ENCODE data around the gene ATP8B4. TPM values are rescaled to one million over a fixed set of nuclear protein-coding genes. Genes with fewer than 3 reads are reported as not detected.
"Not testable (repeated sequence)": the region's sequence is repeated elsewhere in the genome, so short reads cannot be mapped to it uniquely, and the experiment has no call there.

Gene ATP8B4
- total RNA-seq, 1 donor from 2014 or later, result 9.0 TPM

DNA sequence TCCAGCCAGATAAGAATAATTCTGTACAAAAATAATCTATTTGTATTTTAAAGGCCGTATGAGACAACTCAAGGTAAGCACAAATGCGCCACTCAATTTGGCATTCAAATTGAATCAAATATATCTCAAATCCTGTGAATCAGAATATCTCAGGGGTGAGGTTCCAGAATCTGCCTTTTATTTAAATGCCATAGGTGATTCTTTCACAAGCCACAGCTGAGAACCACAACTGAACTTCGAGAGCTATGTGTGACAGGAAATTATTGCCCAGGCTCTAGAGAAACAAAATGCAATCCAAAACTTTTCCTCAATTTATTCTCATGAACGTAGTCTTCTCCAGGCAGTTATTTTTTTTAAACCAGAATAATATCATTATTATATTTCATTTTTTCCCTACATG, 11.9 kb downstream of the ATP8B4 start:
- Histone ChIP-seq H3K9me3 (no peaks in the 10 kb centered on the region), H3K27me3 (ENCODE audit: low read depth) (no peaks in the 10 kb centered on the region), H3K4me1 (peaks cover 17% of the 10 kb centered on the region), H3K27ac (peak overlapping the region; percentile 56), H3K36me3 (no peaks in the 10 kb centered on the region), H3K4me3 (no peak overlapping the region)
- DNase-seq (no peak), ATAC-seq (no peak)
- intact Hi-C loops (cut with DNase I), result no loop called here
- TF ChIP-seq, protein P1, sequence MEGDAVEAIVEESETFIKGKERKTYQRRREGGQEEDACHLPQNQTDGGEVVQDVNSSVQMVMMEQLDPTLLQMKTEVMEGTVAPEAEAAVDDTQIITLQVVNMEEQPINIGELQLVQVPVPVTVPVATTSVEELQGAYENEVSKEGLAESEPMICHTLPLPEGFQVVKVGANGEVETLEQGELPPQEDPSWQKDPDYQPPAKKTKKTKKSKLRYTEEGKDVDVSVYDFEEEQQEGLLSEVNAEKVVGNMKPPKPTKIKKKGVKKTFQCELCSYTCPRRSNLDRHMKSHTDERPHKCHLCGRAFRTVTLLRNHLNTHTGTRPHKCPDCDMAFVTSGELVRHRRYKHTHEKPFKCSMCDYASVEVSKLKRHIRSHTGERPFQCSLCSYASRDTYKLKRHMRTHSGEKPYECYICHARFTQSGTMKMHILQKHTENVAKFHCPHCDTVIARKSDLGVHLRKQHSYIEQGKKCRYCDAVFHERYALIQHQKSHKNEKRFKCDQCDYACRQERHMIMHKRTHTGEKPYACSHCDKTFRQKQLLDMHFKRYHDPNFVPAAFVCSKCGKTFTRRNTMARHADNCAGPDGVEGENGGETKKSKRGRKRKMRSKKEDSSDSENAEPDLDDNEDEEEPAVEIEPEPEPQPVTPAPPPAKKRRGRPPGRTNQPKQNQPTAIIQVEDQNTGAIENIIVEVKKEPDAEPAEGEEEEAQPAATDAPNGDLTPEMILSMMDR (IDR thresholded peaks at IDR 0.05), result no peak

DNA sequence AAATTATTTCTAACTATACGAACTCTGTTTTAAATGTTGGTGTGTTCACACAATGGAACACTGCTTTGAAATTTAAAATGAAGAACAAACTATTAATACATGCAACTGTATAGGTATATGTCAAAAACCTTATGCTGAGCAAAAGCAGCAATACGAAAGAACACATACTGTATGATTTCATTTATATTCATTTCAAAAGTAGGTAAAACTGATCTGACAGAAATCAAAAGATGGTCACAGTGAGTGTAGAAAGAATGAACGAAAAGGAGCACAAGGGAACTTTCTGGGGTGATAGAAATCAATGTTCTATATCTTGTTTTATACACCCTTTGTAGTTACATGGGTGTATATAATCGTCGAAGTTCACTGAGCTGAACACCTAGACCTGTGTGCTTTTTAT, 12.6 kb downstream of the ATP8B4 start:
- intact Hi-C loops (cut with DNase I), result no loop called here
- no peaks in the 10 kb centered on the region for H3K27me3 ChIP-seq (ENCODE audit: low read depth)
- H3K9me3 ChIP-seq, result no peaks in the 10 kb centered on the region
- no peak overlapping the region for H3K4me3 ChIP-seq
- TF ChIP-seq, protein P1 (IDR thresholded peaks at IDR 0.05), result no peak
- no peaks in the 10 kb centered on the region for H3K36me3 ChIP-seq
- peaks cover 15% of the 10 kb centered on the region for H3K4me1 ChIP-seq
- no peak for DNase-seq
- ATAC-seq, result no peak
- peak overlapping the region; percentile 56 for H3K27ac ChIP-seq

DNA sequence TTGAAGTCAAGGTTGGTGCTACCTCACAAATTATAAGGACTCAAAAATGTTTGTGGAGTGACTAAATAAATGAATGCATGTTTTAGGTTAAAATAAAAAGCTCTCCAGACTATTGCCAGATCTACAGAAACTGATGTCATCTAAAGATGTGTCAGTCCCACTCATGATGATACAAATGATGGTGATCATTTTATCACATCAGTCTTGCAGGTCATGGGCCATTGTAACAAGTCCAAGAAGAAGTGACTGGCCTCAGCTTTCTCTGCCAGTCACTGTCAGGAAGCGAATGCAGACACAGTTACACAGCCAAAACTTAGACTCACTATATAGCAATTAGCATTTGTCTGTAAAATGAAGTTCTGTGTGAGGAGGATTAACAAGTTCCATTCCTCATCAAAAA, 18.5 kb downstream of the ATP8B4 start:
- ATAC-seq (no peak), DNase-seq (no peak)
- peaks cover 5% of the 10 kb centered on the region for H3K4me1 ChIP-seq
- H3K4me3 ChIP-seq, result no peak overlapping the region
- intact Hi-C loops (cut with DNase I), result no loop called here
- no peaks in the 10 kb centered on the region for H3K36me3 ChIP-seq
- no peak overlapping the region for H3K27ac ChIP-seq
- no peaks in the 10 kb centered on the region for H3K27me3 ChIP-seq (ENCODE audit: low read depth)
- TF ChIP-seq, protein P1 (IDR thresholded peaks at IDR 0.05), result no peak
- H3K9me3 ChIP-seq, result no peaks in the 10 kb centered on the region

DNA sequence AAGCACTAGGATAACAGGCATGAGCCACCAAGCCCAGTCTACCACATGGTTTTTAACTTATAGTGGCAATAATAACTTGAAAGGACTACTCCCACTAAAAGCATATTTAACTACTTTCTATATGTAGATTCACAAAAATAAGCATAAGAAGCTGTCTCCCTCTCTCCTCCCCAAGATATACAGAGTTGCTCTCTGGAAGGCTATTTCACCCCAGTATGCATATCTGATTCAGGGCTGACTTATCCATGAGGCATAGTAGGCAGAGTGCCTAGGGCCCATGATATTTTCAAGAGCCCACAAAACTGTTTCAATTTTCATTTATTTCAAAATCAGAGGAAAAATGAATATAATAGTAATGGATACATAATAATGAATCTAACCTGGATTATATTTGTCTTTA, 20.5 kb downstream of the ATP8B4 start:
- Histone ChIP-seq H3K4me1 (peaks cover 5% of the 10 kb centered on the region), H3K9me3 (no peaks in the 10 kb centered on the region), H3K36me3 (no peaks in the 10 kb centered on the region), H3K4me3 (no peak overlapping the region), H3K27ac (no peak overlapping the region), H3K27me3 (ENCODE audit: low read depth) (no peaks in the 10 kb centered on the region)
- intact Hi-C loops (cut with DNase I), result no loop called here
- DNase-seq (no peak), ATAC-seq (no peak)
- TF ChIP-seq, protein P1 (IDR thresholded peaks at IDR 0.05), result no peak

DNA sequence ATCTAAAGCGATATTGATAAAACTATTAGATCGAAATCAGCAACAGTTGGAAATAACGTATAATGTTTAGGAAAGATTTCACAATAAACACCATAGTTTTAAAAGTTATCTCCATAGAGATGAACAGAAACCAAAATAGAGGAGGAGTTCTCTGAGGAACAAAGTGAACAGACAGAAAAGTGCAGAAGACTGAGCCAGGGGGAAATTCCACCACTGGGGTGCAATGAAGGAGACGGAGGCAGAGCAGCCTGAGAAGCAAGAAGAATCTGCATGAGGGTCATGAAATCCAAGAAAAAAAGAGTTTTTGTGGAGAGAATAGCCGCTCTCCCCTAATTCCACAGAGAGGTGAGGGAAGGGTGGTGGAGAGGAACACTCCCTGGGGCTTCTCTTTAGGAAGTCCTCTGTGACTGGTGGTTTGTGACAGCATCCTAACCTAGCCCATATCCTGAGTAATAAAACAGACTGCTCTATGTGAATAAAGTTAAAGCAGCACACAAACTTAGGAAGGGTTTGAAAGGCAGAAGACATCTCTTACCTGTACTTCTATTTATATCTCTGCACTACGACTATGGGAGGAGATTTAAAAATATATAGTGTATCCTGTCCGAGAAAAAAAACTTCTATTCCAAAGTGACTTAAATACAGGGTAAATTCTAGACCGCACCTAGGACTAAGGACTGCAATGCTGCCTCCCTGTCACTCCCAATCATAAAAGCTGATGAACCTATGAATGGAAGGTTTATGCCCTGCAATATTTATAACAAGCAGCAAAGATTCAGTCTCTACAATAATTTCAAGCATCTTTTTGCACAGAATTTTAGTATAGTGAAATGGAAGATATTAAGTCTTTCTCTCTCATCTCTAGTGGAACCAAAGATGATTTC, 22.9 kb downstream of the ATP8B4 start:
- Histone ChIP-seq H3K36me3 (no peaks in the 10 kb centered on the region), H3K4me3 (no peak overlapping the region), H3K9me3 (no peaks in the 10 kb centered on the region), H3K27me3 (ENCODE audit: low read depth) (no peaks in the 10 kb centered on the region), H3K4me1 (peaks cover 5% of the 10 kb centered on the region), H3K27ac (no peak overlapping the region)
- TF ChIP-seq, protein P1 (IDR thresholded peaks at IDR 0.05), result no peak
- intact Hi-C loops (cut with DNase I), result no loop called here
- ATAC-seq, result peak in 1 of 2 donors; percentile 50
- no peak for DNase-seq

DNA sequence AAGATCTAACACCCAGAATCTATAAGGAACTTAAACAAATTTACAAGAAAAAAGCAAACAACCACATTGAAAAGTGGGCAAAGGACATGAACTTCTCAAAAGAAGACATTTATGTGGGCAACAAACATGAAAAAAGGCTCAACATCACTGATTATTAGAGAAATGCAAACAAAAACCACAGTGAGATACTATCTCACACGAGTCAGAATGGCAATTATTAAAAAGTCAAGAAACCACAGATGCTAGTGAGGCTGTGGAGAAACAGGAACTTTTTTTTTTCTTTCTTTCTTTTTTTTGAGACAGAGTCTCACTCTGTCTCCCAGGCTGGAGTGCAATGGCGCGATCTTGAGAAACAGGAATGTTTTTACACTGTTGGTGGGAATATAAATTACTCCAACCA, 29.6 kb downstream of the ATP8B4 start:
- DNase-seq; intact Hi-C loops (cut with DNase I); H3K27me3 ChIP-seq (ENCODE audit: low read depth); H3K9me3 ChIP-seq; H3K4me1 ChIP-seq; ATAC-seq; H3K36me3 ChIP-seq; H3K27ac ChIP-seq: not testable (repeated sequence)
- H3K4me3 ChIP-seq, result peak overlapping the region; percentile 6

Measured in lower lobe of right lung (tissue), 2 donors.